Gastrocnemius medialis (tissue), 4 donors: ENCODE measurements around the gene ERC2. TPM values are rescaled to one million over a fixed set of nuclear protein-coding genes. Genes with fewer than 3 reads are reported as not detected.
A peak's percentile ranks its signal among the peaks of the same experiment; 100 is the strongest.

Experiments
- ATAC-seq, 2 donors: fragments of 150-250 bp; one replicate each; pipeline ENCODE4 v1.9.1; 2016
- DNase-seq, 2 donors: peaks; one replicate each; pipeline ENCODE4 v3.0.0-alpha.2; 2019
- H3K27ac ChIP-seq, 4 donors: fragments of 200-600 bp; sonication (generic); 1 replicate in 1 of 4; 2 replicates in 3 of 4; pipeline ENCODE4 v1.5.1; 2016 to 2018; ENCODE audit warnings: mild to moderate bottlenecking in 2 of 4, moderate library complexity in 1 of 4
- H3K27me3 ChIP-seq, 3 donors: fragments of 200-600 bp; sonication (generic) in 2 of 3; 1 replicate in 1 of 3; 2 replicates in 2 of 3; pipeline versions ENCODE4 v1.5.1 to v1.6.0; 2016 to 2019; ENCODE audit warnings: mild to moderate bottlenecking in 1 of 3, moderate library complexity in 1 of 3
- H3K36me3 ChIP-seq, 2 donors: fragments of 200-600 bp; sonication (generic) in 1 of 2; one replicate each; pipeline ENCODE4 v1.5.1; 2017 to 2018
- H3K4me1 ChIP-seq, 2 donors: fragments of 200-600 bp; sonication (generic) in 1 of 2; one replicate each; pipeline ENCODE4 v1.5.1; 2016 to 2017; ENCODE audit warnings: mild to moderate bottlenecking in 2 of 2
- H3K4me3 ChIP-seq, 4 donors: fragments of 200-600 bp; sonication (generic) in 3 of 4; 1 replicate in 1 of 4; 2 replicates in 3 of 4; pipeline ENCODE4 v1.5.1; 2016 to 2019; ENCODE audit warnings: mild to moderate bottlenecking in 2 of 4
- H3K9me3 ChIP-seq, 3 donors: fragments of 200-600 bp; sonication (generic) in 2 of 3; 1 replicate in 1 of 3; 2 replicates in 2 of 3; pipeline ENCODE4 v1.5.1; 2016 to 2019
- POLR2A ChIP-seq, 2 donors: fragments of 450-650 bp; IDR thresholded peaks; one replicate each; pipeline ENCODE4 v1.6.1; 2017; ENCODE audit warnings: antibody characterized with exemption in 2 of 2, mild to moderate bottlenecking in 2 of 2, moderate library complexity in 2 of 2
- in situ Hi-C, 4 donors: fragments of 200-750 bp; cut with MboI; loops; one replicate each; pipeline versions ENCODE4 v1.15.0 to v1.8.0; 2017; ENCODE audit warnings: low sequenced_read_pairs in 4 of 4
- intact Hi-C: fragments of 100-400 bp; cut with DNase I; formaldehyde crosslinking; loops from one replicate; pipeline ENCODE4 v1.15.1; 2023; ENCODE audit warnings: low total_unique reads
- total RNA-seq, 4 donors: library from RNA; depleted of rRNA; stranded (reverse); fragments of >200 nt; gene quantifications; one replicate each; pipeline versions ENCODE4 v1.1.0 to v1.2.3, GENCODE V29; 2016
- TF ChIP-seq, protein P1 (sequence below), 5 experiments: fragments of 450-650 bp in 3 of 5; fragments of 200-600 bp in 2 of 5; sonication (generic) in 2 of 5; IDR thresholded peaks in 4 of 5; conservative IDR thresholded peaks in 1 of 5; 1 replicate in 4 of 5; 2 replicates in 1 of 5; pipeline ENCODE4 v1.5.1; 2016 to 2019; ENCODE audit warnings: antibody characterized with exemption in 5 of 5, mild to moderate bottlenecking in 3 of 5, moderate library complexity in 3 of 5

Gene ERC2
- total RNA-seq, 4 donors from 2014 or later = not detected

DNA sequence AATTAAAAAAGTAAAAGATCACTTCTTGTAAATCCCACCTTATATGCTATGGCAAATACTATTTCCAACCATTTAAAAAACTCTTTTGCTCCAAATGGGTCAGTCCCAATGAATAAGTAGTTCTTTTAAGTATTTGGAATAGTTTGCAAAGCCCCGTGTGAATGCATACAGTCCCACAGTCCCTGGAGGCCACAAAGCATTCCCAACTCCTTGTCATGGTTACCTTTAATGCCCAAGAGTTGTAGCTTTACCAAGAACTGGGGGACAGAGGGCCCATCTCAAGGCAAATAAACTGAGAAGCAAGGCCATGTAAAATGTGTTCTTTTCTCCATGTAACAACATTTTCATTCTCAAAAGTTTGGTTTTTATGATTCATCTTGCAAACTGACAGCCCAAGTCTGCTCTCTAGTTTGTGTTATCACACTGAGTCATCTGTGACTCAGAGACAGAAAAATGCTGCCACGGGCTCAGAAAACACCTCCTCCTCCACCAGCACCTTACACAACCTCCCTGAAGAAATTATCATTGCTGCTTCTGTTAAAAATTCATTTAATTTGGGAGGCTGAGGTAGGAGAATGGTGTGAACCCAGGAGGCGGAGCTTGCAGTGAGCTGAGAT, 336.2 kb downstream of the ERC2 start:
- Histone ChIP-seq H3K4me1 (no peaks in the 10 kb centered on the region), H3K9me3 (no peaks in the 10 kb centered on the region), H3K36me3 (no peaks in the 10 kb centered on the region), H3K4me3 (no peak overlapping the region), H3K27me3 (no peaks in the 10 kb centered on the region), H3K27ac (no peak overlapping the region)
- TF ChIP-seq, protein P1, sequence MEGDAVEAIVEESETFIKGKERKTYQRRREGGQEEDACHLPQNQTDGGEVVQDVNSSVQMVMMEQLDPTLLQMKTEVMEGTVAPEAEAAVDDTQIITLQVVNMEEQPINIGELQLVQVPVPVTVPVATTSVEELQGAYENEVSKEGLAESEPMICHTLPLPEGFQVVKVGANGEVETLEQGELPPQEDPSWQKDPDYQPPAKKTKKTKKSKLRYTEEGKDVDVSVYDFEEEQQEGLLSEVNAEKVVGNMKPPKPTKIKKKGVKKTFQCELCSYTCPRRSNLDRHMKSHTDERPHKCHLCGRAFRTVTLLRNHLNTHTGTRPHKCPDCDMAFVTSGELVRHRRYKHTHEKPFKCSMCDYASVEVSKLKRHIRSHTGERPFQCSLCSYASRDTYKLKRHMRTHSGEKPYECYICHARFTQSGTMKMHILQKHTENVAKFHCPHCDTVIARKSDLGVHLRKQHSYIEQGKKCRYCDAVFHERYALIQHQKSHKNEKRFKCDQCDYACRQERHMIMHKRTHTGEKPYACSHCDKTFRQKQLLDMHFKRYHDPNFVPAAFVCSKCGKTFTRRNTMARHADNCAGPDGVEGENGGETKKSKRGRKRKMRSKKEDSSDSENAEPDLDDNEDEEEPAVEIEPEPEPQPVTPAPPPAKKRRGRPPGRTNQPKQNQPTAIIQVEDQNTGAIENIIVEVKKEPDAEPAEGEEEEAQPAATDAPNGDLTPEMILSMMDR (IDR thresholded peaks at IDR 0.05 in 4 of 5, conservative IDR thresholded peaks at IDR 0.05 in 1 of 5) = no peak
- TF ChIP-seq POLR2A (IDR thresholded peaks at IDR 0.05) = no peak
- DNase-seq (no peak), ATAC-seq (peak in 1 of 2 donors; percentile 39)
- in situ Hi-C loops (no loop called here), intact Hi-C loops (no loop called here)

DNA sequence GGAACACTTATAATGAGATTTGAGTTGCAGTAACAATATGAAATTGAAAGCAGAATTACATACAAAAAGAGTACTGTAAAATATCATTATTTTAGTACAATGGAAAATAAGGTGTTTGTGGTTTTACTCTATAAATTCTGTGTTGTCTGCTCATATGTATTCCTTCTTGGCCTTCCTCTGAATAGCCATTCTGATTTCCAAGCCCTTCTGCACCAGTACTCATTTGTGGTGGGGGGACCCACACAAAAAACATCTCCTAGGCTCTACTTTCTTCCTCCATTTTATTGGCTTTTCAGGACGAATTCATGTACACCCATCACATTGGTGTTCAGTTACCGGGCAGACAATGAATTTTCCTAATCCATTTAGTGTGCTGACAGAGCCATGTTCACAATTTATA, 338.2 kb downstream of the ERC2 start:
- Histone ChIP-seq H3K27ac (no peak overlapping the region), H3K27me3 (no peaks in the 10 kb centered on the region), H3K4me1 (no peaks in the 10 kb centered on the region), H3K9me3 (no peaks in the 10 kb centered on the region), H3K4me3 (no peak overlapping the region), H3K36me3 (no peaks in the 10 kb centered on the region)
- ATAC-seq = no peak
- in situ Hi-C loops (no loop called here), intact Hi-C loops (no loop called here)
- no peak for TF ChIP-seq POLR2A (IDR thresholded peaks at IDR 0.05)
- TF ChIP-seq, protein P1 (IDR thresholded peaks at IDR 0.05 in 4 of 5, conservative IDR thresholded peaks at IDR 0.05 in 1 of 5) = no peak
- DNase-seq = no peak

DNA sequence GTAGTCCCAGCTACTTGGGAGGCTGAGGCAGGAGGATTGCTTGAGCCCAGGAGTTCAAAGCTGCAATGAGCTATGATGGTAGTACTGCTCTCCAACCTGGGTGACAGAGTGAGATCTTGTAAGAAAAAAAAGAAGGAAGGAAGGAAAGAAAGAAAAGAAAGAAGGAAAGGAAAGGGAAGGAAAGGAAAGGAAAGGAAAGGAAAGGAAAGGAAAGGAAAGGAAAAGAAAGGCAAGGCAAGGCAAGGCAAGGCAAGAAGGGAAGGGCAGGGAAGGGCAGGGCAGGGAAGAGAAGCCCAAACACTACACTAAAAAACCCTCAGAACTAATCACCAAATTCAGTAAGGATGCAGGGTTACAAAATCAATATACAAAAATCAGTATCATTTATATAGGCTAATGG, 341.6 kb downstream of the ERC2 start:
- DNase-seq (no peak), ATAC-seq (no peak)
- H3K36me3 ChIP-seq = no peaks in the 10 kb centered on the region
- intact Hi-C loops (no loop called here), in situ Hi-C loops (no loop called here)
- no peak overlapping the region for H3K27ac ChIP-seq
- H3K4me1 ChIP-seq = no peaks in the 10 kb centered on the region
- H3K9me3 ChIP-seq = no peaks in the 10 kb centered on the region
- H3K4me3 ChIP-seq = no peak overlapping the region
- TF ChIP-seq POLR2A (IDR thresholded peaks at IDR 0.05) = no peak
- TF ChIP-seq, protein P1 (IDR thresholded peaks at IDR 0.05 in 4 of 5, conservative IDR thresholded peaks at IDR 0.05 in 1 of 5) = no peak
- H3K27me3 ChIP-seq = no peaks in the 10 kb centered on the region

DNA sequence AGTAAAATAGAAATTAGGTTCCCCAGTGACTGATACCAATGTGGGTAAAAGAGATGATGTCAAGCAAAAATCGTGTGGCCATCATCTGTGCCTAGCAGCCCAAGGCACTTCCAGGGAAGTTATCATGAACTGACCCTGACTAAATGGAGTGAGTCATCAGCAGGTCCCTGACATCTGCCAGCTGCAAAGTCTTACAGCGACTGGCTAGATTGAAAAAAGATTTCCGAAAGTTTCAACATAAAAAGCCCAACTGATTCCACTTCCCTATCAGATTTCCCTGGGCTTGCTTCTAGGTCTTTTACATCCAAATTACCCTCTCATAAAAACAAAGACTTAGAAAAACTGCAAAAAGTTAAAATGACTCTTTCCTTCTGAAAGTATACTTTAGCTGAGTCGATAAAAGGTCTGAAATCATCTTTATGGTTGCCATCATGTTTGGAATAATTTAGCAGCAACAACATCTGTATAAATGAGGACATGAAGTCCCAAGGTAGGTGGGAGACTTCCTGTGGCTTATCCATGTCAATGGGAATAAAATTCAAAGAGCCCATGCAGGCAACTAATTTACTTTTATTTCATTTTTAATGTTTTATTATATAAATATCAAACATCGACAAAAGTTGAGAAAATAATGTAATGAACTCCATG, 342.8 kb downstream of the ERC2 start:
- ATAC-seq (peak; percentile 55 to 56), DNase-seq (peak; percentile 14 to 39)
- no peak for TF ChIP-seq POLR2A (IDR thresholded peaks at IDR 0.05)
- TF ChIP-seq, protein P1 (IDR thresholded peaks at IDR 0.05 in 4 of 5, conservative IDR thresholded peaks at IDR 0.05 in 1 of 5) = no peak
- Histone ChIP-seq H3K4me3 (no peak overlapping the region), H3K9me3 (no peaks in the 10 kb centered on the region), H3K27me3 (no peaks in the 10 kb centered on the region), H3K27ac (no peak overlapping the region), H3K4me1 (no peaks in the 10 kb centered on the region), H3K36me3 (no peaks in the 10 kb centered on the region)
- intact Hi-C loops (no loop called here), in situ Hi-C loops (no loop called here)
